B cell (primary cell): ENCODE data around the gene STXBP1.

Experiments
- EZH2 ChIP-seq: IDR thresholded peaks from 2 replicates; pipeline ENCODE4 v1.6.1; 2012; ENCODE audit warnings: borderline replicate concordance, low read depth, mild to moderate bottlenecking, moderate library complexity, low read length; ENCODE audit not compliant: insufficient read depth, poor library complexity, severe bottlenecking
- TF ChIP-seq, protein P1 (sequence below): fragments of 200-600 bp; IDR thresholded peaks from one replicate; pipeline ENCODE4 v1.8.0; 2022; ENCODE audit warnings: antibody characterized with exemption, mild to moderate bottlenecking

DNA sequence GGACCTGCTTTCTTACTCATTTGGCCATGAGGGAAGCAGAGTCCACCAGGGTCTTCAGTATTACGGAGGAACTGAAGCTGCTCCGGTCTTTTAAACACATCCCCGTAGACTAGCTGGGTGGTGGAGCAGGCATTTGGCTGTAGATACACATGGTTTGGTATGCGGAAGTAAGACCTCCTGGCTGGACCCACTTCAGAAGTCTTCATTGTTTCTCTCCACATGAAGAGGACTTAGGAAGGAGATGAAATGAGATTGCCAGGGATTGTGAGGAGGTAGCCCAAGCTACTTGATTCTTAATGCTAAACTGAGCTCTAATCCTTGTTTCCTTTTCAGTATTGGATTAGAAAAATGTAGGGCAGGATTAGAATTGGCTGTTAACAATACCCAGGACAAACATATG, 32.9 kb downstream of the STXBP1 start:
- TF ChIP-seq, protein P1, sequence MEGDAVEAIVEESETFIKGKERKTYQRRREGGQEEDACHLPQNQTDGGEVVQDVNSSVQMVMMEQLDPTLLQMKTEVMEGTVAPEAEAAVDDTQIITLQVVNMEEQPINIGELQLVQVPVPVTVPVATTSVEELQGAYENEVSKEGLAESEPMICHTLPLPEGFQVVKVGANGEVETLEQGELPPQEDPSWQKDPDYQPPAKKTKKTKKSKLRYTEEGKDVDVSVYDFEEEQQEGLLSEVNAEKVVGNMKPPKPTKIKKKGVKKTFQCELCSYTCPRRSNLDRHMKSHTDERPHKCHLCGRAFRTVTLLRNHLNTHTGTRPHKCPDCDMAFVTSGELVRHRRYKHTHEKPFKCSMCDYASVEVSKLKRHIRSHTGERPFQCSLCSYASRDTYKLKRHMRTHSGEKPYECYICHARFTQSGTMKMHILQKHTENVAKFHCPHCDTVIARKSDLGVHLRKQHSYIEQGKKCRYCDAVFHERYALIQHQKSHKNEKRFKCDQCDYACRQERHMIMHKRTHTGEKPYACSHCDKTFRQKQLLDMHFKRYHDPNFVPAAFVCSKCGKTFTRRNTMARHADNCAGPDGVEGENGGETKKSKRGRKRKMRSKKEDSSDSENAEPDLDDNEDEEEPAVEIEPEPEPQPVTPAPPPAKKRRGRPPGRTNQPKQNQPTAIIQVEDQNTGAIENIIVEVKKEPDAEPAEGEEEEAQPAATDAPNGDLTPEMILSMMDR = no peak
- no peak for TF ChIP-seq EZH2
